ENCODE data around the gene SLC46A2. TPM values are rescaled to one million over a fixed set of nuclear protein-coding genes. Genes with fewer than 3 reads are reported as not detected.

SLC46A2 gene
- total RNA-seq, 1 experiment from 2014 or later = not detected

DNA sequence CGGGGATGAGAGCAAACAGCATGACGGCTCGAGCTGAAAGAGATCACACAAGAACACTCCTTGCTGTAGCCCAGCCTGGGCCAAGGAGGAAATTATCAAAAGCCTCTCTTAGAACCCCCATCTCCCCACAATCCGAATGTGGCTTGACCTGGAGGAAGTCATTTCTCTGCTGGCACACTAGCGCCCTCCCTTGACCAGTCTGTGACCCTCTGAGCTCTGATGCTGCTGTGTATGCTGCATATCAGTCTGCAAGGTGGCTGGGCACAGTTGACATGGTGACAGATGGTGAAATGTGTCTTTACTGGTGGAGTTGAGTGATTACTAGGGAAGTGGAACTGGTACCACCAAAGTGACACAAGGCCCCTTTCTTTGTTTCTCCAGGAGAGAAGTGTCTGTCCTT is 3.3 kb downstream of the SLC46A2 start:
- no peak overlapping the region for H3K4me3 ChIP-seq (replicated peaks in 1 of 2; ENCODE audit: low read depth in 1 of 2, low read length in 2 of 2)
- ChIA-PET CTCF (interaction anchor here (1.0 to 1.1 kb wide), 3 partner anchors 8 to 19 kb away, joined by 3 to 4 read pairs (median 4); no protein-coding TSS in a partner anchor), RAD21 (ENCODE audit: low non-redundant PET in 1 of 2, low total read pairs in 2 of 2, uncharacterized antibody in 2 of 2, unreplicated experiment in 2 of 2) (no interaction called here), POLR2A (no interaction called here)
- TF ChIP-seq RAD21 (IDR thresholded peaks at IDR 0.05; ENCODE audit: low read depth) (peak; percentile 54), EGR1 (IDR thresholded peaks at IDR 0.05; ENCODE audit: low read depth) (no peak)
- TF ChIP-seq, protein P1, sequence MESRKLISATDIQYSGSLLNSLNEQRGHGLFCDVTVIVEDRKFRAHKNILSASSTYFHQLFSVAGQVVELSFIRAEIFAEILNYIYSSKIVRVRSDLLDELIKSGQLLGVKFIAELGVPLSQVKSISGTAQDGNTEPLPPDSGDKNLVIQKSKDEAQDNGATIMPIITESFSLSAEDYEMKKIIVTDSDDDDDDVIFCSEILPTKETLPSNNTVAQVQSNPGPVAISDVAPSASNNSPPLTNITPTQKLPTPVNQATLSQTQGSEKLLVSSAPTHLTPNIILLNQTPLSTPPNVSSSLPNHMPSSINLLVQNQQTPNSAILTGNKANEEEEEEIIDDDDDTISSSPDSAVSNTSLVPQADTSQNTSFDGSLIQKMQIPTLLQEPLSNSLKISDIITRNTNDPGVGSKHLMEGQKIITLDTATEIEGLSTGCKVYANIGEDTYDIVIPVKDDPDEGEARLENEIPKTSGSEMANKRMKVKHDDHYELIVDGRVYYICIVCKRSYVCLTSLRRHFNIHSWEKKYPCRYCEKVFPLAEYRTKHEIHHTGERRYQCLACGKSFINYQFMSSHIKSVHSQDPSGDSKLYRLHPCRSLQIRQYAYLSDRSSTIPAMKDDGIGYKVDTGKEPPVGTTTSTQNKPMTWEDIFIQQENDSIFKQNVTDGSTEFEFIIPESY (IDR thresholded peaks at IDR 0.05; ENCODE audit: extremely low read depth, insufficient replicate concordance, low read length) = no peak
- TF ChIP-seq, protein P2, sequence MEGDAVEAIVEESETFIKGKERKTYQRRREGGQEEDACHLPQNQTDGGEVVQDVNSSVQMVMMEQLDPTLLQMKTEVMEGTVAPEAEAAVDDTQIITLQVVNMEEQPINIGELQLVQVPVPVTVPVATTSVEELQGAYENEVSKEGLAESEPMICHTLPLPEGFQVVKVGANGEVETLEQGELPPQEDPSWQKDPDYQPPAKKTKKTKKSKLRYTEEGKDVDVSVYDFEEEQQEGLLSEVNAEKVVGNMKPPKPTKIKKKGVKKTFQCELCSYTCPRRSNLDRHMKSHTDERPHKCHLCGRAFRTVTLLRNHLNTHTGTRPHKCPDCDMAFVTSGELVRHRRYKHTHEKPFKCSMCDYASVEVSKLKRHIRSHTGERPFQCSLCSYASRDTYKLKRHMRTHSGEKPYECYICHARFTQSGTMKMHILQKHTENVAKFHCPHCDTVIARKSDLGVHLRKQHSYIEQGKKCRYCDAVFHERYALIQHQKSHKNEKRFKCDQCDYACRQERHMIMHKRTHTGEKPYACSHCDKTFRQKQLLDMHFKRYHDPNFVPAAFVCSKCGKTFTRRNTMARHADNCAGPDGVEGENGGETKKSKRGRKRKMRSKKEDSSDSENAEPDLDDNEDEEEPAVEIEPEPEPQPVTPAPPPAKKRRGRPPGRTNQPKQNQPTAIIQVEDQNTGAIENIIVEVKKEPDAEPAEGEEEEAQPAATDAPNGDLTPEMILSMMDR (IDR thresholded peaks at IDR 0.05 in 2 of 3, conservative IDR thresholded peaks at IDR 0.05 in 1 of 3; ENCODE audit: borderline replicate concordance in 1 of 3, insufficient read depth in 1 of 3, low read depth in 2 of 3, low read length in 2 of 3) = peak; percentile 23 to 57 (median 41); a peak in 4 of 6 replicates
- no peaks in the 10 kb centered on the region for H4K20me1 ChIP-seq (ENCODE audit: insufficient read depth)
- no peaks in the 10 kb centered on the region for H3K36me3 ChIP-seq (ENCODE audit: control insufficient read depth in 1 of 2, insufficient read depth in 2 of 2, low read length in 2 of 2)
- no peaks in the 10 kb centered on the region; a peak in 1 of 4 replicates for H3K4me1 ChIP-seq (ENCODE audit: control insufficient read depth in 1 of 2, insufficient read depth in 2 of 2, low read length in 2 of 2)
- no peak overlapping the region for H3K4me2 ChIP-seq (ENCODE audit: low read length)
- DNase-seq (ENCODE audit: low read depth, low spot score) (no peak), ATAC-seq (peak; percentile 73)
- no peak overlapping the region for H2AFZ ChIP-seq (ENCODE audit: low read depth, low read length, poor library complexity, severe bottlenecking)
- H3K9ac ChIP-seq (ENCODE audit: low read length) = no peak overlapping the region
- no TSS peak for BruUV-seq (replicated peaks)
- no peaks in the 10 kb centered on the region for H3K79me2 ChIP-seq (ENCODE audit: insufficient read depth, low read length)
- no peaks in the 10 kb centered on the region for H3K9me3 ChIP-seq (ENCODE audit: control insufficient read depth in 1 of 2, insufficient read depth in 1 of 2, low read depth in 1 of 2, low read length in 2 of 2)
- H3K27me3 ChIP-seq (ENCODE audit: insufficient read depth, low read length) = no peaks in the 10 kb centered on the region
- intact Hi-C loops (cut with micrococcal nuclease) = no loop called here
- H3K27ac ChIP-seq (ENCODE audit: low read depth, low read length) = no peak overlapping the region
- no peaks in the 10 kb centered on the region for H3K9me2 ChIP-seq (ENCODE audit: insufficient read depth)

DNA sequence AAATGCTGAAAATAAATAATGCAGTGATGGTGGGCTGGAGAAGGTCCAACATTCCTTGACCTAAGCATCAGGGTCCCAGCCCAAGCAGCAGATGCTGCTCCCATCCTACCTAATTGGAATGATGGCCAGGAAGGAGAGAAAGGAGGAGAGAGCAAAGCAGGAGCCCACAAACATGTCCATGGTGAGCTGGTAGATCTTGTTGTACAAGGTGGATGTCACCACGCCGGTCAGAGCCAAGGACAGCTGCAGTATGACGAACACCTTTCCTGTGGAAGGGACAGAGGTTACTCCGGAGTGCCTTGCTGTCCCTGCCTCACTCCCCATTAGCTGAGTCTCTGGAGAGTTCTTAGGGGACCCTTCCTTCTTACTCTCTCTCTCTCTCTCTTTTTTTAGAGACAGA is 4.3 kb downstream of the SLC46A2 start:
- intact Hi-C loops (cut with micrococcal nuclease) = no loop called here
- ChIA-PET CTCF (no interaction called here), POLR2A (no interaction called here), RAD21 (ENCODE audit: low non-redundant PET in 1 of 2, low total read pairs in 2 of 2, uncharacterized antibody in 2 of 2, unreplicated experiment in 2 of 2) (no interaction called here)
- H3K4me3 ChIP-seq (replicated peaks in 1 of 2; ENCODE audit: low read depth in 1 of 2, low read length in 2 of 2) = no peak overlapping the region
- no peak overlapping the region for H3K27ac ChIP-seq (ENCODE audit: low read depth, low read length)
- no peaks in the 10 kb centered on the region for H4K20me1 ChIP-seq (ENCODE audit: insufficient read depth)
- no peaks in the 10 kb centered on the region for H3K9me3 ChIP-seq (ENCODE audit: control insufficient read depth in 1 of 2, insufficient read depth in 1 of 2, low read depth in 1 of 2, low read length in 2 of 2)
- no peak for TF ChIP-seq JUND (IDR thresholded peaks at IDR 0.05)
- H2AFZ ChIP-seq (ENCODE audit: low read depth, low read length, poor library complexity, severe bottlenecking) = no peak overlapping the region
- H3K4me1 ChIP-seq (ENCODE audit: control insufficient read depth in 1 of 2, insufficient read depth in 2 of 2, low read length in 2 of 2) = peaks cover 2 to 9% of the 10 kb centered on the region in 2 experiments; a peak in 3 of 4 replicates
- no peaks in the 10 kb centered on the region for H3K27me3 ChIP-seq (ENCODE audit: insufficient read depth, low read length)
- H3K9me2 ChIP-seq (ENCODE audit: insufficient read depth) = no peaks in the 10 kb centered on the region
- ATAC-seq (no peak), DNase-seq (ENCODE audit: low read depth, low spot score) (no peak)
- no peak overlapping the region for H3K4me2 ChIP-seq (ENCODE audit: low read length)
- H3K79me2 ChIP-seq (ENCODE audit: insufficient read depth, low read length) = no peaks in the 10 kb centered on the region
- H3K36me3 ChIP-seq (ENCODE audit: control insufficient read depth in 1 of 2, insufficient read depth in 2 of 2, low read length in 2 of 2) = no peaks in the 10 kb centered on the region
- BruUV-seq (replicated peaks) = no TSS peak
- no peak overlapping the region for H3K9ac ChIP-seq (ENCODE audit: low read length)

All from HCT116 (cell line).